HG02678 (cell line): ENCODE results near the gene ERC1.

Experiments
- ATAC-seq: cut with Tn5 transposase; IDR thresholded peaks from one replicate; pipeline ENCODE4 v1.9.1; 2021; ENCODE audit warnings: mild to moderate bottlenecking, moderate library complexity; ENCODE audit not compliant: unreplicated experiment

ERC1 gene

DNA sequence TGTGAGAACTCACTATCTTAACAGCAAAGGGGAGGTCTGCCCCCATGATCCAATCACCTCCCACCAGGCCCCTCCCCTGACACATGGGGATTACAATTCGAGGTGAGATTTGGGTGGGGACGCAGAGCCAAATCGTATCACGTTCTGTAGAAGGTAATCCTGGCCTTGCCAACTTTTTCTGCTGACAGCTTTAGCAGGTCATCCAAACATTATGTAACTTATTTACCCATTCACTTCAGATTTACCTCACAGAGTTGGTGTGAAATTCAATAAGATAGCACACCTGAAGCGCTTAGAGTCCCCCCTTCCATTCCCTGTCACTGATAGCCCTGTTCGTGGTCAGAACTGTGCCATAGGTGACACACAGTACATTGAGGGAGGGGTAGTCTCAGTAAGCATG, 384.3 kb downstream of the ERC1 start:
- ATAC-seq: no peak

- ATAC-seq: no peak
These were observed 386.1 kb downstream of the ERC1 start for GRCh38 chr12:1377117-1377516.

DNA sequence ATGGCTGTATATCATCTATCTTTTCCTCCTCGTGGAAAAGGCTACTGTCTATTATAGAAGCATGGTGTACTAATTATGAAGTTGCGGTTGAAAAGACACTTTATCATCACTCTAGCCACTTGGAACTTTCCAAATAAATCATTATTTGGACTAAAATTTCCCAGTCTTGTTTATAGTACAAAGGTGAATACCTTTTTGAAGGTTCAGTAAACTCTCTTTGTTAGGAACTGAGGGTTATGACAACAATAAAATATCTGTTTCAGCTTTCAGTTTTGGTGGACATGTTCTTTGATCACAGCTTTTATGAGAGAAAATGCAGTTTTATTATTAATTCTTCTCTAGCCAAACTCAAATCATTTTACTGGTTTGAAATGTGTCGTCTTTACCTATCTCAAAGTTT, 386.7 kb downstream of the ERC1 start:
- ATAC-seq: no peak

GRCh38 chr12:1380171-1380851, 389.3 kb downstream of the ERC1 start:
- no peak for ATAC-seq

DNA sequence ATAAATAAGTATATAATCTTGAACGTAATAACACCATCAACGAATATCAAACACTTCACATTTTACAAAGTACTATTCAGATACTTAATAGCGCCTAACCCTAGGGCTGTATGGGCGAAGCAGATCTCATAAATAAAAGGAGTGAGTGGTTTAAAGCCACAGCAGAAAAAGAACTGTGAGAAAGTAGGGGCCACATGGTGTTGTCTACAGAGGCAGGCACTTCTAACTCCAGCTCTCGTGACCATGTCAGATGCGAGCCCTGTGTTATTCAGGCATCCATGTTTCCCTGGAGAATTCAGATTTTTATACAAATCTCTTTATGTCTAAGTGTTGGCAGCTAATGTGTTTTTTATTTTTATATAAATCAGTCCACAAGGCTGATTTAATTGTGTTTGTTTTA, 391.1 kb downstream of the ERC1 start:
- ATAC-seq: no peak

- no peak for ATAC-seq
These were observed 391.8 kb downstream of the ERC1 start for GRCh38 chr12:1382826-1383225.

GRCh38 chr12:1383758-1384157, 392.7 kb downstream of the ERC1 start:
- no peak for ATAC-seq

GRCh38 chr12:1384910-1385309, 393.9 kb downstream of the ERC1 start:
- ATAC-seq: no peak

DNA sequence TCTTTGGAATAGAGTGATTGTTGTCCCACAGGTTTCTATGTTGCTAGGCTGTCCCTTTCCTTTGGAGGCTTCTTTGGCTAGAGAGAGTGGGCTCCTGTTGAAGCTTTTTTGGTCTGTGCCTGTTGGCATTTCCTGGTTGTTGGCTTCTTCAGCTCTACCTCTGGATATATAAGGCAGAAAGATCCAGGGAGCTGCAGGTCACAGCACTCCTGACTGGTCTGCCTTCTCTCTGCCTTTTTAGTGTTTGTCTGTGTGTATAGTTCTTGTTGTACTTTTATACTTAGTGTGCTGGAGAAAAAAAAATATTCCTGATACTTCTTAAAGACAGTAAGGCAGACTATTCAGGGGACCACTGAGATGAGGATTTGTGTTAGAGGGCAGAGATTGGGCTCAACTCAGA, 400.7 kb downstream of the ERC1 start:
- no peak for ATAC-seq

- ATAC-seq: no peak
These were observed 404.5 kb downstream of the ERC1 start for GRCh38 chr12:1395421-1395955.

GRCh38 chr12:1398673-1399072, 407.6 kb downstream of the ERC1 start:
- ATAC-seq: no peak

DNA sequence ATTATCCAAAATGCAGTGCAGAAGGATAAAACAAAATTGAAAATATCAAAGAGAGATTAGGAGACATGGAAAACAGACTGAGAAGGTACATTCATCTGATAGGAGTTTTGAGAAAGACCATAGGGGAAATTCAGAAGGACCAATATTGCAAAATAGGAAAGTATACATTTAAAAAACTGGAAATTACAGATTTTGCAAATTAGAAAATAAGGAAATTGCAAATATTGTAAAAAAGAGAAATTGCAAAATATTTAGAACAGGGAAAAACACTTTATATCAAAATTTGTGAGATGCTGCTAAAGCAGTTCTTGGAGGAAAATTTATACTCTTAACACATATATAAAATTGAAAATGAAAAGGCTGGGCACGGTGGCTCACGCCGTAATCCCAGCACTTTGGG, 410.9 kb downstream of the ERC1 start:
- no peak for ATAC-seq

- no peak for ATAC-seq
These were observed 412.4 kb downstream of the ERC1 start for GRCh38 chr12:1403417-1403816.

DNA sequence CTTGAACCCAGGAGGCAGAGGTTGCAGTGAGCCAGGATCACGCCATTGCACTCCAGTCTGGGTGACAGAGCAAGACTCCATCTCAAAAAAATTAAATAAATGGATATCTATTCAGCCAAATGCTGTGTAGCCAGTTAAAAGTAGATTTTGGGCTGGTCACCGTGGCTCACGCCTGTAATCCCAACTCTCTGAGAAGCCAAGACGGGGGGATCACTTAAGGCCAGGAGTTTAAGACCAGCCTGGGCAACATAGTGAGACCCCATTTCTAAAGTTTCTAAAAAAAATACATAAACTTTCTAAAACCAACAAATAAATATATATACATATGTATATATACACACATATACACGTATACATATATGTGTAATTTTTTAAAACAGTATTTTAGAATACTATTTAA, 414.6 kb downstream of the ERC1 start:
- no peak for ATAC-seq

GRCh38 chr12:1410794-1411193, 419.8 kb downstream of the ERC1 start:
- ATAC-seq: no peak

- no peak for ATAC-seq
These were observed 422.9 kb downstream of the ERC1 start for GRCh38 chr12:1413930-1414329.

GRCh38 chr12:1418144-1418543, 427.1 kb downstream of the ERC1 start:
- ATAC-seq: no peak

DNA sequence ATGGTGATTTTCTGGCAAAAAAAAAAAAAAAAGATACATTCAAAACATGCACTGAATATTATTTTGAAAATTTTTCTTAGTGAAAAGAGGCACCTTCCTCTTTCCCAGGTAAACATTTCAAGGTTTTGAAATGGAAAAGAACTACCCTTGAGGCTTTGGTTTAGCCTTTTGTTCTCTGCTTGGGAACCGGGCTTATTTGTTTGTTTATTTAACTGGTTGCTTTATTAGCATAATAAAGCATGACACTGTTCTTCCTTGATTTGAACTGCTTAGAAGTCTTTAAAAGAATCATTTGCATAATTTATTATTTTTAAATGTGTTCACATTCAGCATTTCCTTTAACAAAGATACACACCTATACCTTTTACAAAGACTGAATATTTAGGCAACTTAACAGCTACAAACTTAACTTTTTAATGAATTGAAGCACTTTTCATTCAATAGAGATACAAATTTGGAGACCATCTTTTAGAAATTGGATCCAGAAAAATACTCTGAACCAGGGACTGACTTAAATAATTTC, 428.9 kb downstream of the ERC1 start:
- no peak for ATAC-seq

DNA sequence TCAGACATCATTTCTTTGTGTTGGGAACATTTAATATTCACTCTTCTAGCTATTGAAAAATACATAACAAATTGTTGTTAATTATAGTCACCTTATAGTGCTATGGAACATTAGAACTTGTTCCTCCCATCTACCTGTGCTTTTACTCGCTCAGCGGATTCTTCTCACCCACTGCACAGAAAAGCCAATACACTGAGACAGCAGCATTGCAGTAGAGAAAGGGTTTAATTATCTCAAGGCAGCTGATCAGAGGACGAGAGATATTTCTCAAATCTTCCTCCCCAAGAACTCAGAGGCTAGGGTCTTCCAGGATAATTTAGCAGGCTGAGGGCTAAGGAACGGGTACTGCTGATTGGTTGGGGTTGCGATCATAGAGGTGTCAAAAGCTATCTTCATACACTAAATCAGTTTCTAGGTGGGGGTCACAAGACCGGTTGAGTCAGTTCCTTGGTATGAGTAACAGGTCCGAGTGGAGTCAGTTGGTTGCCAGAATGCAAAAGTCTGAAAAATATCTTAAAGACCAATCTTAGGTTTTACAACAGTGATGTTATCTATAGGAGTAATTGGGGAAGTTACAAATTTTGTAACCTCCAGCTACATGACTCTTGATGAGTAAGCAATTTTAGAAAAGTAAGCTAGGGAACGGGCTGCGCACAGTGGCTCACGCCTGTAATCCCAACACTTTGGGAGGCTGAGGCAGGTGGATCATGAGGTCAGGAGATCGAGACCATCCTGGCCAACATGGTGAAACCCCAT, 430.2 kb downstream of the ERC1 start:
- ATAC-seq: no peak

DNA sequence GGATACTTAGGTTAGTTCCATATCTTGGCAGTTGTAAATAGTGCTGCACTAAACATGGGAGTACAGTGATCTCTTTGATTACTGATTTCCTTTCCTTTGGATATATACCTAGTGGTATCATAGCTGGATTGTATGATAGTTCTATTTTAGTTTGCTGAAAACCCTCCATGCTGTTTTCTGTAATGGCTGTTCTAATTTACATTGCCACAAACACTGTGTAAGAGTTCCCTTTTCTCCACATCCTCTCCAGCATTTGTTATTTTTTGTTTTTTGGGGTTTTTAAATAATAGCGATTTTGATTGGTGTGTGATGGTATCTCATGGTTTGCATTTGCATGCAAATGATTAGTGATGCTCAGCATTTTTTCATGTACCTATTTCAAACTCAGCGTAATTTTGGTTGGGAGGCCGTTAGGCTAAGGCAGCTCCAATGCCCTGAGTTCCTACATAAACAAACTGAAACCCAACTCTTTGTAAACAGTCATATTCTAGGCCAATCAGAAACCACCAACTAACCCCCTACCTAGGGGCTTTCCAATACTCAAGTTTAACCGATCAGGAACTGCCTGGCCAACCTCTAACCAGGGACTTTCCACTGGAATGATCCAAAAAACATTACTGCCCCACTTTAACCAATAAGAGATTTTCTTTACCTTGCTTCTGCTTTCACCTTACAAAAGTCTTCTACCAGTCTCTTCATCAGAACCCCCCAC, 431.7 kb downstream of the ERC1 start:
- ATAC-seq: no peak

DNA sequence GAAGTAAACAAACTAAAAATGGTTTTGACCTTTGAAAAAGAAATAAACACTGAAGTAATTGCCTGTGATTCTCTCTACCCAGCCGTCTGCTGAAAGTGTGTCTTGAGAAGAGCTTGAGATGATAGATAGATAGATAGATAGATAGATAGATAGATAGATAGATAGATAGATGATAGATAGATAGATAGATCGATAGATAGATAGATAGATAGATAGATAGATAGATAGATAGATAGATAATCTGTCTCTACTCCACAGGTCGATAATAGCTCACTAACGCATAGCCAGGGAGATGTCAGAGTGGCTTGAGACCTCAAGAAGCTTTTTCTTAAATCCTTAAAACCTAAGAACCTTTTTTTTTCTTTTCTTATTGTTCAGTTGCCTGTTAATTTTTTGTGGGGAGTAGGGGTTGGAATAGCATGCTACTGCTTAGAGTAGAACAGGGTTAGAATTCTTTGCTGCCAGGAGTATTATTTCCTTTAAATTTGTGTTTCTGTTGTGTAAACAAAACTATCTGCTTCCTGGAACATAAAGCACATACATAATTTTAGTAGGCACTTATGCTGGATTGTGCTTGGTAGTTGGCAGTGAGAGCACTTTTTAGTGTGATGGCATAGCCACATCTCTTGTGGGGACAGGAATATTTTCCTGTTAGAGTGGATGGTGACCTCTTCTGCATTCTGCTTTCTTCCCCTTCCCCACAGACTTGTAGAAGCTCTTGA, 433.8 kb downstream of the ERC1 start:
- ATAC-seq: no peak
